Liver (tissue), 3 donors: Measurements from ENCODE around the gene NFIX.

ENCODE experiments used
- ATF3 ChIP-seq: IDR thresholded peaks from 2 replicates; pipeline ENCODE4 v1.6.1; 2016; ENCODE audit warnings: antibody characterized with exemption
- CTCF ChIP-seq: fragments of 150-350 bp; IDR thresholded peaks from 2 replicates; pipeline ENCODE4 v1.5.1; 2017; ENCODE audit warnings: improper control_type of control experiment, low read depth, low read length; ENCODE audit not compliant: missing input control
- EGR1 ChIP-seq, 2 donors: IDR thresholded peaks; 2 replicates each; pipeline ENCODE4 v1.6.1; 2016 to 2018; ENCODE audit warnings: antibody characterized with exemption in 2 of 2, low read depth in 2 of 2
- FOXA1 ChIP-seq: IDR thresholded peaks from 2 replicates; pipeline ENCODE4 v1.6.1; 2016; ENCODE audit warnings: antibody characterized with exemption
- FOXA2 ChIP-seq: IDR thresholded peaks from 2 replicates; pipeline ENCODE4 v1.6.1; 2016; ENCODE audit warnings: antibody characterized with exemption
- GABPA ChIP-seq, 2 donors: IDR thresholded peaks in 1 of 2; conservative IDR thresholded peaks in 1 of 2; 2 replicates each; pipeline ENCODE4 v1.6.1; 2016; ENCODE audit warnings: antibody characterized with exemption in 2 of 2, mild to moderate bottlenecking in 1 of 2, moderate library complexity in 1 of 2
- JUND ChIP-seq, 2 donors: IDR thresholded peaks; 2 replicates each; pipeline ENCODE4 v1.6.1; 2016; ENCODE audit warnings: antibody characterized with exemption in 2 of 2
- NR2F2 ChIP-seq: IDR thresholded peaks from 2 replicates; pipeline ENCODE4 v1.6.1; 2016; ENCODE audit warnings: antibody characterized with exemption
- RAD21 ChIP-seq, 2 donors: IDR thresholded peaks; 2 replicates each; pipeline ENCODE4 v1.6.1; 2016; ENCODE audit warnings: antibody characterized with exemption in 2 of 2, mild to moderate bottlenecking in 2 of 2
- REST ChIP-seq: IDR thresholded peaks from 2 replicates; pipeline ENCODE4 v1.6.1; 2016; ENCODE audit warnings: antibody characterized with exemption, mild to moderate bottlenecking
- RXRA ChIP-seq, 2 donors: IDR thresholded peaks; 2 replicates each; pipeline ENCODE4 v1.6.1; 2017 to 2018; ENCODE audit warnings: antibody characterized with exemption in 2 of 2, mild to moderate bottlenecking in 1 of 2
- TAF1 ChIP-seq: conservative IDR thresholded peaks from 2 replicates; pipeline ENCODE4 v1.6.1; 2016; ENCODE audit warnings: antibody characterized with exemption, mild to moderate bottlenecking
- YY1 ChIP-seq: IDR thresholded peaks from 2 replicates; pipeline ENCODE4 v1.6.1; 2016; ENCODE audit warnings: antibody characterized with exemption, mild to moderate bottlenecking
- ZBTB33 ChIP-seq: IDR thresholded peaks from 2 replicates; pipeline ENCODE4 v1.6.1; 2016; ENCODE audit warnings: antibody characterized with exemption
- donor health status: healthy.
- donor health status: healthy.

GRCh38 chr19:13010038-13010991 is 15.0 kb downstream of the NFIX start:
- no peak for TF ChIP-seq RAD21 (IDR thresholded peaks at IDR 0.05)
- no peak for TF ChIP-seq ZBTB33
- TF ChIP-seq CTCF: no peak
- no peak for TF ChIP-seq YY1
- TF ChIP-seq FOXA2: no peak
- TF ChIP-seq FOXA1: no peak
- no peak for TF ChIP-seq TAF1
- TF ChIP-seq EGR1 (IDR thresholded peaks at IDR 0.05; ENCODE audit: low read depth in 2 of 2): no peak
- TF ChIP-seq JUND (IDR thresholded peaks at IDR 0.05): no peak
- TF ChIP-seq GABPA (IDR thresholded peaks at IDR 0.05 in 1 of 2, conservative IDR thresholded peaks at IDR 0.05 in 1 of 2): no peak
- no peak for TF ChIP-seq ATF3
- TF ChIP-seq REST: no peak
- TF ChIP-seq NR2F2: no peak
- TF ChIP-seq RXRA (IDR thresholded peaks at IDR 0.05): no peak
